ENCODE data around the gene SORBS2.

The SORBS2 gene

GRCh38 chr4:185719500-185719858 lies 92.5 kb downstream of the SORBS2 start:
- Histone ChIP-seq H3K4me1 (ENCODE audit: insufficient read depth, poor library complexity, severe bottlenecking) (peaks cover 6% of the 10 kb centered on the region), H3K9me3 (ENCODE audit: severe bottlenecking) (no peaks in the 10 kb centered on the region), H3K4me3 (ENCODE audit: severe bottlenecking) (no peak overlapping the region), H3K36me3 (ENCODE audit: low read depth) (no peaks in the 10 kb centered on the region), H3K27me3 (ENCODE audit: insufficient read depth, poor library complexity, severe bottlenecking) (no peaks in the 10 kb centered on the region), H3K27ac (ENCODE audit: poor library complexity, severe bottlenecking) (no peak overlapping the region)
- TF ChIP-seq, protein P1, sequence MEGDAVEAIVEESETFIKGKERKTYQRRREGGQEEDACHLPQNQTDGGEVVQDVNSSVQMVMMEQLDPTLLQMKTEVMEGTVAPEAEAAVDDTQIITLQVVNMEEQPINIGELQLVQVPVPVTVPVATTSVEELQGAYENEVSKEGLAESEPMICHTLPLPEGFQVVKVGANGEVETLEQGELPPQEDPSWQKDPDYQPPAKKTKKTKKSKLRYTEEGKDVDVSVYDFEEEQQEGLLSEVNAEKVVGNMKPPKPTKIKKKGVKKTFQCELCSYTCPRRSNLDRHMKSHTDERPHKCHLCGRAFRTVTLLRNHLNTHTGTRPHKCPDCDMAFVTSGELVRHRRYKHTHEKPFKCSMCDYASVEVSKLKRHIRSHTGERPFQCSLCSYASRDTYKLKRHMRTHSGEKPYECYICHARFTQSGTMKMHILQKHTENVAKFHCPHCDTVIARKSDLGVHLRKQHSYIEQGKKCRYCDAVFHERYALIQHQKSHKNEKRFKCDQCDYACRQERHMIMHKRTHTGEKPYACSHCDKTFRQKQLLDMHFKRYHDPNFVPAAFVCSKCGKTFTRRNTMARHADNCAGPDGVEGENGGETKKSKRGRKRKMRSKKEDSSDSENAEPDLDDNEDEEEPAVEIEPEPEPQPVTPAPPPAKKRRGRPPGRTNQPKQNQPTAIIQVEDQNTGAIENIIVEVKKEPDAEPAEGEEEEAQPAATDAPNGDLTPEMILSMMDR (IDR thresholded peaks at IDR 0.05; ENCODE audit: poor library complexity, severe bottlenecking) = no peak
- DNase-seq (ENCODE audit: low spot score) (no peak), ATAC-seq (ENCODE audit: low read depth) (no peak)

GRCh38 chr4:185718578-185719499 lies 93.2 kb downstream of the SORBS2 start:
- no peak overlapping the region for H3K27ac ChIP-seq (ENCODE audit: poor library complexity, severe bottlenecking)
- H3K36me3 ChIP-seq (ENCODE audit: low read depth) = no peaks in the 10 kb centered on the region
- no peaks in the 10 kb centered on the region for H3K9me3 ChIP-seq (ENCODE audit: severe bottlenecking)
- no peaks in the 10 kb centered on the region for H3K27me3 ChIP-seq (ENCODE audit: insufficient read depth, poor library complexity, severe bottlenecking)
- peaks cover 6% of the 10 kb centered on the region for H3K4me1 ChIP-seq (ENCODE audit: insufficient read depth, poor library complexity, severe bottlenecking)
- DNase-seq (ENCODE audit: low spot score) (no peak), ATAC-seq (ENCODE audit: low read depth) (no peak)
- H3K4me3 ChIP-seq (ENCODE audit: severe bottlenecking) = no peak overlapping the region
- TF ChIP-seq, protein P1 (IDR thresholded peaks at IDR 0.05; ENCODE audit: poor library complexity, severe bottlenecking) = no peak

GRCh38 chr4:185717377-185717741 lies 94.6 kb downstream of the SORBS2 start:
- H3K36me3 ChIP-seq (ENCODE audit: low read depth) = no peaks in the 10 kb centered on the region
- peaks cover 21% of the 10 kb centered on the region for H3K4me1 ChIP-seq (ENCODE audit: insufficient read depth, poor library complexity, severe bottlenecking)
- TF ChIP-seq, protein P1 (IDR thresholded peaks at IDR 0.05; ENCODE audit: poor library complexity, severe bottlenecking) = no peak
- H3K27me3 ChIP-seq (ENCODE audit: insufficient read depth, poor library complexity, severe bottlenecking) = no peaks in the 10 kb centered on the region
- ATAC-seq (ENCODE audit: low read depth) (no peak), DNase-seq (ENCODE audit: low spot score) (no peak)
- no peak overlapping the region for H3K27ac ChIP-seq (ENCODE audit: poor library complexity, severe bottlenecking)
- H3K9me3 ChIP-seq (ENCODE audit: severe bottlenecking) = no peaks in the 10 kb centered on the region
- H3K4me3 ChIP-seq (ENCODE audit: severe bottlenecking) = no peak overlapping the region

- TF ChIP-seq, protein P1 (IDR thresholded peaks at IDR 0.05; ENCODE audit: poor library complexity, severe bottlenecking) = no peak
- DNase-seq (ENCODE audit: low spot score) = no peak
- ATAC-seq (ENCODE audit: low read depth) = no peak
Observed at GRCh38 chr4:185716577-185717376, 95.2 kb downstream of the SORBS2 start.

More at GRCh38 chr4:185716577-185717376, 95.2 kb downstream of the SORBS2 start:
- Histone ChIP-seq H3K9me3 (ENCODE audit: severe bottlenecking) (no peaks in the 10 kb centered on the region), H3K27me3 (ENCODE audit: insufficient read depth, poor library complexity, severe bottlenecking) (no peaks in the 10 kb centered on the region), H3K4me3 (ENCODE audit: severe bottlenecking) (no peak overlapping the region), H3K36me3 (ENCODE audit: low read depth) (no peaks in the 10 kb centered on the region), H3K4me1 (ENCODE audit: insufficient read depth, poor library complexity, severe bottlenecking) (peaks cover 25% of the 10 kb centered on the region), H3K27ac (ENCODE audit: poor library complexity, severe bottlenecking) (no peak overlapping the region)

Measured in RWPE2 (cell line).